NCI-H187 treated with DMSO at 0.1 percent for 48 hours (cell line): Measurements from ENCODE around the gene KIR3DL3.
"Not testable (repeated sequence)": the region's sequence is repeated elsewhere in the genome, so short reads cannot be mapped to it uniquely, and the experiment has no call there.

Experiments used
- DNase-seq: peaks from one replicate; lab custom pipeline; 2025; lab: John Stamatoyannopoulos, UW

KIR3DL3 gene

GRCh38 chr19:54724142-54724541, at the start of gene KIR3DL3:
Gene KIR3DL3, plus strand, starts transcription at chr19:54724442. Its CDS starts 55 bp downstream, at chr19:54724497.
- DNase-seq: no peak

DNA sequence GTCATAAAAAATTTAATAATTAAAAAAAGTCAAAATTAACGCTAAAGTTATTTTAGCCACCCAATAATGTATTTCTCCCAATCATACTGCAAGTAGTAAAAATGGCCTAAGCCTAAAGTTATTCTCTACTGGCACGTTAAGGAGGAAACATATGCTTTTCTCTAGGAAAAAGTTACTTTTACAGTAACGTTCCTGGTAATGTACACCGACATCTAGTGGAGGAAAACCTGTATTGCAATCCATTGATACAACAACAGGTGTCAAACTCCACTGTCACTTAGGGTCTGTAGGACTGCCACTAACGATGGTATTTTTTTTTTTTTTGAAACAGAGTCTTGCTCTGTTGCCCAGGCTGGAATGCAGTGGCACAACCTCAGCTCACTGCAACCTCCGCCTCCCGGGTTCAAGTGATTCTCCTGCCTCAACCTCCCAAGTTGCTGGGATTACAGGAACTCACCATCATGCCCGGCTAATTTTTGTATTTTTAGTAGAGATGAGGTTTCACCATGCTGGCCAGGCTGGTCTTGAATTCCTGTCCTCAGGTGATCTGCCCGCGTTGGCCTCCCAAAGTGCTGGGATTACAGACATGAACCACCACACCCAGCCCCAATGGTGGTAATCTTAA, 47.9 kb upstream of the KIR3DL3 start:
- not testable (repeated sequence) for DNase-seq

DNA sequence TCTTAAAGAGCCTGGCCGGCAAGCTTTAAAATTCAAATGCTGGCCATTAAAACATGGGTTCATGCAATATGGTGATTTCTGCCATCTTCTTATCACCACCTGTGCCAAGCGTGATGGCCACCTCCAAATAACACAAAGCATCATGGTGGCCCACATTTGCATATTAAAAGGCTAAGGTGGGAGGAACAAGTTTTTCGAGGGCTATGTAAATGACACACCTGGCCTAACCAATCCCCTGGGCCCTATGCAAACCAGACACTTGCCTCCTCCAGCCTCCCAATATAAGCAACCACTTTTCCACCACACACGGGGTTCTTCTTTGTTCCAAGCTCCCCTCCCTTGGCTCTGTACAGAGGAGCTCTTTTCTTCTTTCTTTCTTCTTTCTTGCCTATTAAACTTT, 47.0 kb upstream of the KIR3DL3 start:
- no peak for DNase-seq

DNA sequence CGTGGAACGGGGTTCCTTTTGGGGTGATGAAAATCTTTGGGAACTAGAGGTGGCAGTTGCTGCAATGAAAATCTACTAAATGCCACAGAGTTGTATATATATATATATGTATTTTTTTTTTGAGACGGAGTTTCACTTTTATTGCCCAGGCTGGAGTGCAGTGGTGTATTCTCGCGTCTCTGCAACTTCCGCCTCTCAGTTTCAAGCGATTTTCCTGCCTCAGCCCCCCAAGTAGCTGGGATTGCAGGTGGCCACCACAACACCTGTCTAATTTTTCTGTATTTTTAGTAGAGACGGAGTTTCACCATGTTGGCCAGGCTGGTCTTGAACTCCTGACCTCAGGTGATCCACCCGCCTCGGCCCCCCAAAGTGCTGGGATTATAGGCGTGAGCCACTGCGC, 42.6 kb upstream of the KIR3DL3 start:
- DNase-seq: not testable (repeated sequence)

DNA sequence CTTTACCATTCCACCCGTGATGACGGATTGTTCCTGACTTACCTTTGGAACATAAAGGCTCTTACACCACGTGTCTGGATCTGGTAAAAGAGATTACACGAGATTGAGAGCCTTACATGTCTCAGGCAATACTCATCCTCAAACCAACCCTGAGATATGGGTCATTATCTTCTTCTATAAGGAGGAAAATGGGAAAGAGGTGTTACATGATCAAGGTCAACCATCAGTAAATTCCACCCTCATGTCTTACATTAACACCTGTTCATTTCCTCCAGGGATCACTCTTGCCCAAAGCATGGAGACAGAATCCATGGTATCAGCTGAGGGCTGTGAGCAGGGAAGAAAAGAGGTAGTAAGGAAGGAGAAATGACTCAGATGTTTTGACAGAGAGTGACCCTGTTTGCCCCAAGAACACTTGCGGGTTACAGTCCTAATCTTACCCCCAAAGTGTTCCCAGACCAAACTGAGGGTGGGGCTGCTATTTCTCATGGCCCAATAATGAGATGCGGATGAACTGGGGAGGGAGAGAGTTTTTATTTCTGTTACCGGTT, 41.9 kb upstream of the KIR3DL3 start:
- DNase-seq: no peak

- no peak for DNase-seq
These were observed 39.7 kb upstream of the KIR3DL3 start for GRCh38 chr19:54684527-54684926.

GRCh38 chr19:54691582-54692297, 32.5 kb upstream of the KIR3DL3 start:
- DNase-seq: no peak

DNA sequence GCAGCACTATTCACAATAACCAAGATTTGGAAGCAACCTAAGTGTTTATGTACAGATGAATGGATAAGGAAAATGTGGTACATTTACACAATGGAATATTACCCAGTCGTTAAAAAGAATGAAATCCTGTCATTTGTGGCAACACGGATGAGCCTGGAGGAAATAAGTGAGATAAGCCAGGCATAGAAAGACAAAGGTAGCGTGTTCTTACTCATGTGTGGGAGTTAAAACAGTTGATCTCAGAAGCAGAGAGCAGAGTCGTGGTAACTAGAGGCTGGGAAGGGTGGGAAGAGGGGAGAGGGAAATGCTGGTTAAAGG, 32.0 kb upstream of the KIR3DL3 start:
- DNase-seq: no peak

DNA sequence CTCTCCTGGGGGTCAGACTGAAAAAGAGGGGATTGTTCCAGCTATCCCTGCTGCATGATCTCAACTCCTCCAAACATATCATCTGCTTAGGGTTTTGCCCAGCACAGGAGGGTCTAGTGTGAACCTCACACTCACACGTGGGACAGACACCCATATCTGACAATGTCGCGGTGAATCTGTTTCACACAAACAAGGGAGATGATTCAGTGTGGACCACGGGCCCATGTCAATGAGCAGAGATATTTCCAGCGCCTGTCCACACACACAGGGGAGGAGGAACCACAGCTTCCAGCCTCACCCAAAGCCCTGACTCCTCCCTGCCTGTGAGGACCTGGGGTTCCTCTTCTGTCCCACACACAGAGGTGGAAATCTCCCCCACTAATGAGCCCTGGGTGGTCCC, 29.6 kb upstream of the KIR3DL3 start:
- DNase-seq: no peak

DNA sequence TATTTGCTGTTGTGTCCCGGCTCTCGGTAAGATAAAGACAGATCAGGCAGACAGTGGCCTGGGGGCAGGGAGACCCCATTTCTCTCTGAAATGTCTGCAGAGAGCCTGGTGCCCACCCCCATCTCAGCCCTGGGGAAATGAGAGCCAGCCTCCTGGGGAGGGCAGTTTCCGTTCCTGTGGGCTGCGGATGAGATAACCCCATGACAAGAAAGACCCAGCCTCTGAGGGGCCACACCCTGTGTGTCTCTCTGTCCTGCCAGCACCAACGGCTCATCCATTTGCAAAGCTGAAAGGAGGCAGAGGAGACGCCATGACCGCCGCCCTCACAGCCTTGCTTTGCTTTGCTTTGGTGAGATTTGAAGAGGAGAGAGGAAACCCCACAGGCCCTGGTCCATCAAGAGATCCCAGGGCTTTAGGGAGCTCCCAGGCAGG, 28.1 kb upstream of the KIR3DL3 start:
- no peak for DNase-seq

DNA sequence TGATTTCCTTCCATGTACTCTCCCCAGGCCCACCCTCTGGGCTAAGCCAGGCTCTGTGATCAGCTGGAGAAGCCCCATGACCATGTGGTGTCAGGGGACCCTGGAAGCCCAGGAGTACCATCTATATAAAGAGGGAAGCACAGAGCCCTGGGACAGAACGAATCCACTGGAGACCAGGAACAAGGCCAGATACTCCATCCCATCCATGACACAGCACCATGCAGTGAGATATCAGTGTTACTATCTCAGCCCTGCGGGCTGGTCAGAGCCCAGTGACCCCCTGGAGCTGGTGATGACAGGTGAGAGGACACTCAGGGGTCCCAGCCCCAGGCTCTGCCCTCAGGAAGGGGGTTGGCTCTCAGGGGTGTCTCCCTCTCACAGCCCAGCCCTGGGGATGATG, 27.5 kb upstream of the KIR3DL3 start:
- no peak for DNase-seq

DNA sequence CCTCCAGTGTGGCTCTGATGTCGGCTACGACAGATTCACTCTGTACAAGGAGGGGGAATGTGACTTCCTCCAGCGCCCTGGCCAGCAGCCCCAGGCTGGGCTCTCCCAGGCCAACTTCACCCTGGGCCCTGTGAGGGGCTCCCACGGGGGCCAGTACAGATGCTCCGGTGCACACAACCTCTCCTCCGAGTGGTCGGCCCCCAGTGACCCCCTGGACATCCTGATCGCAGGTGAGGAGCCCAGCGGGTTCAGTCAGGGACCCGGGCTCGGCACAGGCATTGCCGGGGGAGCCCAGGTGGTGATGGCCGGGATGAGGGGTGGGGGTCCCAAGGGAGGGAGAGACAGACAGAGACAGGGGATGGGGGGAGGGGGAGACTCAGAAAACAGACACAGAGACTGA, 26.5 kb upstream of the KIR3DL3 start:
- not testable (repeated sequence) for DNase-seq

GRCh38 chr19:54704928-54705327, 19.3 kb upstream of the KIR3DL3 start:
- DNase-seq: no peak

DNA sequence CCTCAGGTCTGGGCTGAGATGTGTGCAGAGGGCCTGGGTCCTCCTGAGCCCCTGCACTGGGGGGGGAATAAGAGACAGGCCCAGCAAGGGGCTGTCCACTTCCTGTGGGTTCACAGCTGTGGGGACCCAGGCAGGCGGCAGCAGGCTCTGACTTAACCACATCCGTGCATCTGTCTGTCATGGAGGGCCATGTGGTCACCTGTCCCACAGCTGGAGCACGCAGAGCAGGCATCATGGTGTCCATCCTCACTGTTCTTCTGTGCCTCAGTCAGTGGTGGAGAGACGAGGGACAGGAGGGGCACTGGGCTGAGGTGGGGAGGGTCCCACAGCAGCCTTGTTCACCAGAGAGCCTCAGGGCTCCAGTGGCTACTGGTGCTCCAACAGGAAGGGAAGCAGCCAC, 16.3 kb upstream of the KIR3DL3 start:
- DNase-seq: no peak

DNA sequence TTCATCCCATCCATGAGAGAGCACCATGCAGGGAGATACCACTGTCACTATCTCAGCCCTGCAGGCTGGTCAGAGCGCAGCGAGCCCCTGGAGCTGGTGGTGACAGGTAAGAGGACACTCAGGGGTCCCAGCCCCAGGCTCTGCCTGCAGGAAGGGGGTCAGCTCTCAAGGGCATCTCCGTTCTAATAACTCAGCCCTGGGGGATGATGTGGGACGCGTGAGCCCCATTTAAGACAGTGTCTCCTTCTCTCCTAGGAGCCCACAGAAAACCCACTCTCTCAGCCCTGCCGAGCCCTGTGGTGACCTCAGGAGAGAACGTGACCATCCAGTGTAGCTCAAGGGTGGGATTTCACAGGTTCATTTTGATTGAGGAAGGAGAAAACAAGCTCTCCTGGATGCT, 15.5 kb upstream of the KIR3DL3 start:
- DNase-seq: peak; percentile 15

DNA sequence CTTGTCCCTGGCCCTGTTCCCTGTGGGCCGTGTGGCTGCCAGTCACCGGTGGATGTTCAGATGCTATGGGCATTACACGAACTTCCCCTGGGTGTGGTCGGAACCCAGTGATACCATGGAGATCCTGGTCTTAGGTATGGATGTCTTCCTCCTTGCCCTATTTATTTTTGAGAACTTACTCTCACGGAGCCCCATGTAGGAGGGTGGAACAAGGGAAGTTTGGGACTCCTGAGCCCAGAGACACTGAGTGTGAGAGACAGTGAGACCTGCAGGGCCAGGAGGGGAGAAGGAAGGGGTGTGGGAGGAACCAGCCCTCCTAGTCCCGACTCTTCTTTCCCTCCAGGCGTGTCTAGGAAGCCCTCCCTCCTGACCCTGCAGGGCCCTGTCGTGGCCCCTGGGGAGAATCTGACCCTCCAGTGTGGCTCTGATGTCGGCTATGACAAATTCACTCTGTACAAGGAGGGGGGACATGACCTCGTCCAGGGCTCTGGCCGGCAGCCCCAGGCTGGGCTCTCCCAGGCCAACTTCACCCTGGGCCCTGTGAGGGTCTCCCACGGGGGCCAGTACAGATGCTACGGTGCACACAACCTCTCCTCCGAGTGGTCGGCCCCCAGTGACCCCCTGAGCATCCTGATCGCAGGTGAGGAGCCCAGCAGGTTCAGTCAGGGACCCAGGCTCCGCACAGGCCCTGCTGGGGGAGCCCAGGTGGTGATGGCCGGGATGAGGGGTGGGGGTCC, 14.9 kb upstream of the KIR3DL3 start:
- DNase-seq: no peak

DNA sequence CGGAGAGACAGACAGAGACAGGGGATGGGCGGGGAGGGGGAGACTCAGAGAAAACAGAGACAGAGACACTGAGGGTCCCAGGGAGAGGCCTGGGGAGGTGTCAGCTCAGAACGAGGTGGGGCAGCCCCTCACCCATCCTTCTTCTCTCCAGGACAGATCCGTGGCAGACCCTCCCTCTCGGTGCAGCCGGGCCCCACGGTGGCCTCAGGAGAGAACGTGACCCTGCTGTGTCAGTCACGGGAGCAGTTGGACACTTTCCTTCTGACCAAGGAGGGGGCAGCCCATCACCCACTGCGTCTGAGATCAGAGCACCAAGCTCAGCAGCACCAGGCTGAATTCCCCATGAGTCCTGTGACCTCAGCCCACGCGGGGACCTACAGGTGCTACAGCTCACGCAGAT, 14.3 kb upstream of the KIR3DL3 start:
- DNase-seq: not testable (repeated sequence)

DNA sequence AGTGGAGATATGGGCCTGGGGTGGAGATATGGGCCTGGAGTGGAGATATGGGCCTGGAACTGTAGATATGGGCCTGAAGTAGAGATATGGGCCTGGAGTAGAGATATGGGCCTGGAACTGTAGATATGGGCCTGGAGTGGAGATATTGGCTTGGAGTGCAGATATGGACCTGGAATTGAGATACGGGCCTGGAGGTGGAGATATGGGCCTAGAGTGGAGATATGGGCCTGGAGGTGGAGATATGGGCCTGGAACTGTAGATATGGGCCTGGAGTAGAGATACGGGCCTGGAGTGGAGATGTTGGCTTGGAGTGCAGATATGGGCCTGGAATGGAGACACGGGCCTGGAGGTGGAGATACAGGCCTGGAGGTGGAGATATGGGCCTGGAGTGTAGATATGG, 402 bp downstream of the KIR3DL3 start:
- DNase-seq: no peak

- no peak for DNase-seq
These were observed 1.1 kb downstream of the KIR3DL3 start for GRCh38 chr19:54725321-54725720.

DNA sequence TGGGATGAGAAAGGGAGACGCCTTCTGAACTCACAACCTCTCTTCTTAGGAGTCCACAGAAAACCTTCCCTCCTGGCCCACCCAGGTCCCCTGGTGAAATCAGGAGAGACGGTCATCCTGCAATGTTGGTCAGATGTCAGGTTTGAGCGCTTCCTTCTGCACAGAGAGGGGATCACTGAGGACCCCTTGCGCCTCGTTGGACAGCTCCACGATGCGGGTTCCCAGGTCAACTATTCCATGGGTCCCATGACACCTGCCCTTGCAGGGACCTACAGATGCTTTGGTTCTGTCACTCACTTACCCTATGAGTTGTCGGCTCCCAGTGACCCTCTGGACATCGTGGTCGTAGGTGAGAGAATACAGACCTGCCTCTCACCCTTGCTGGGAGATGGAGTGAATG, 3.3 kb downstream of the KIR3DL3 start:
- no peak for DNase-seq

GRCh38 chr19:54728167-54728566, 3.9 kb downstream of the KIR3DL3 start:
- DNase-seq: no peak

GRCh38 chr19:54729416-54730188, 5.4 kb downstream of the KIR3DL3 start:
- no peak for DNase-seq
